Measurements from ENCODE around the gene TANGO6. TPM values are rescaled to one million over a fixed set of nuclear protein-coding genes. Genes with fewer than 3 reads are reported as not detected.
"Not testable (repeated sequence)": the region's sequence is repeated elsewhere in the genome, so short reads cannot be mapped to it uniquely, and the experiment has no call there.

The TANGO6 gene
- total RNA-seq, 2 donors from 2014 or later, result 9.6 to 15.3 TPM

DNA sequence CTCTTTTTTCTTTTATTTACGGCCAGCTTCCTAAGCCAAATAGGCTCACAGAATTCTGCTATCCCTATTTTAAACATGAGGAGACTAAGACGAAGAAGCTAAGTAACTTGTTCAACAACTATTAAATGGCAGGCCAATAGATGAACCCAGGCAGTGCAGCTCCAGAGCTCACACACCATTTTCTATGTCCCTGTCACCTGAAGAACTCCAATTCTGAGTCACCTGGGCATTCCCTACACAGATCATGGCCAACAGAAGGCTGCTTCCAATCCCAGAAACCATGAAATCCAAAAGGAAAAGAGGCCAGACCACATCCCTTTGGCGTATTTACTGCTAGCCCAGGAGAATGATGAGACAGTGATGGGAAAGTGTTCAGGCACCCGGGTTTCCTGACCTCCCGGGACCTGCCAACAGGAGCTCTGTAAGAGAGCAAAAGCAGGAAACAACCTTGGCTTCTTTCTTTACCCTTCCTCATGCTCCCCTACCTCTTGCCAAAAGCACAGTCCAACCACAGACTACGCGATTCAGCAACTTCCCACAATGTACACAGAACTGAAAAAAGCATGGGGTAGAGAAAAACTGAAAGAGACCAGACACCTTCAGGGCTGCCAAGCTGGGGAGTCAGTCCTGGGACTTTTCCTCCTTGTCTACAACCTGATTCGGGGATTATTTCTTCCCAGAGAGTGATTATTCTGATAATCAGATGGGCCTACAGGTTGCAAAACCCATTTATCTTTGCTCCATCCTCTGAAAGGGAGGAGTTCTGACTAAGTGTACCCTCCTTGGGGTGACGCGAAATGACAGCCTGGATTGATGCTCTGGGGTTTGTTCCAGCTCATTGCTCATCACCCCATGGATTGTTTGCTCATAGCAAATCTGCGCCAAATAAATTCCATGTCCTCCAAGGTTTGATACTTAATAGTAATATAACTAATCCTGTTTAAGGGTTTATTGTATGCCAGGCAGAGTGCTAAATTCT, 214.4 kb downstream of the TANGO6 start:
- Mint-ChIP-seq H3K4me1 (peaks cover 20% of the 10 kb centered on the region), H3K27me3 (ENCODE audit: insufficient read depth) (no peaks in the 10 kb centered on the region), H3K27ac (no peak overlapping the region), H3K36me3 (ENCODE audit: low read depth) (no peaks in the 10 kb centered on the region), H3K9me3 (no peaks in the 10 kb centered on the region), H3K4me3 (no peak overlapping the region)
- Histone ChIP-seq H3K27ac (ENCODE audit: low read depth, low read length) (no peak overlapping the region), H3K9me3 (ENCODE audit: control insufficient read depth, low read length) (no peaks in the 10 kb centered on the region), H3K36me3 (ENCODE audit: control insufficient read depth, insufficient read depth, low read length) (no peaks in the 10 kb centered on the region), H3K4me1 (ENCODE audit: control insufficient read depth, insufficient read depth, low read length) (no peaks in the 10 kb centered on the region), H3K9ac (ENCODE audit: extremely low read depth, low read length, poor library complexity, severe bottlenecking) (no peak overlapping the region), H3K4me3 (ENCODE audit: low read length) (no peak overlapping the region), H3K27me3 (ENCODE audit: control insufficient read depth, insufficient read depth, low read length, poor library complexity, severe bottlenecking) (no peaks in the 10 kb centered on the region)
- DNase-seq, result no peak
- WGBS, 2 experiments (ENCODE audit: insufficient coverage in 1 of 2, insufficient read length in 1 of 2), result 84 to 93% methylated on average over 7 to 11 of the region's 11 CpGs
- TF ChIP-seq, protein P1, sequence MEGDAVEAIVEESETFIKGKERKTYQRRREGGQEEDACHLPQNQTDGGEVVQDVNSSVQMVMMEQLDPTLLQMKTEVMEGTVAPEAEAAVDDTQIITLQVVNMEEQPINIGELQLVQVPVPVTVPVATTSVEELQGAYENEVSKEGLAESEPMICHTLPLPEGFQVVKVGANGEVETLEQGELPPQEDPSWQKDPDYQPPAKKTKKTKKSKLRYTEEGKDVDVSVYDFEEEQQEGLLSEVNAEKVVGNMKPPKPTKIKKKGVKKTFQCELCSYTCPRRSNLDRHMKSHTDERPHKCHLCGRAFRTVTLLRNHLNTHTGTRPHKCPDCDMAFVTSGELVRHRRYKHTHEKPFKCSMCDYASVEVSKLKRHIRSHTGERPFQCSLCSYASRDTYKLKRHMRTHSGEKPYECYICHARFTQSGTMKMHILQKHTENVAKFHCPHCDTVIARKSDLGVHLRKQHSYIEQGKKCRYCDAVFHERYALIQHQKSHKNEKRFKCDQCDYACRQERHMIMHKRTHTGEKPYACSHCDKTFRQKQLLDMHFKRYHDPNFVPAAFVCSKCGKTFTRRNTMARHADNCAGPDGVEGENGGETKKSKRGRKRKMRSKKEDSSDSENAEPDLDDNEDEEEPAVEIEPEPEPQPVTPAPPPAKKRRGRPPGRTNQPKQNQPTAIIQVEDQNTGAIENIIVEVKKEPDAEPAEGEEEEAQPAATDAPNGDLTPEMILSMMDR (conservative IDR thresholded peaks at IDR 0.05), result no peak

DNA sequence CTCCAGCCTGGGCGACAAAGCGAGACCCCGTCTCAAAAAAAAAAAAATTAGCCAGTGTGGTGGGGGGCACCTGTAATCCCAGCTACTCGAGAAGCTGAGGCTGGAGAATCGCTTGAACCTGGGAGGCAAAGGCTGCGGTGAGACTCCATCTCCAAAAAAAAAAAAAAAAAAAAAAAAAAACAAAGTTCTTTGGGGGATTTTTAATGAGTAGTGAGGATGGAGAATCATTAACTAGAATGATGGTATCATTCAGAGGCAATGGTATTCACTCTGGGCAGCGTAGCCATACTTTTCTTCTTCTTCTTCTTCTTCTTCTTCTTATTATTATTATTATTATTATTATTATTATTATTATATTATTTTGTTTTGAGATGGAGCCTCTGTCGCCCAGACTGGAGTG, 220.2 kb downstream of the TANGO6 start:
- H3K4me1 ChIP-seq (ENCODE audit: control insufficient read depth, insufficient read depth, low read length); H3K27ac Mint-ChIP-seq; H3K36me3 Mint-ChIP-seq (ENCODE audit: low read depth); H3K27ac ChIP-seq (ENCODE audit: low read depth, low read length); DNase-seq; H3K4me3 Mint-ChIP-seq; H3K9me3 Mint-ChIP-seq; H3K27me3 ChIP-seq (ENCODE audit: control insufficient read depth, insufficient read depth, low read length, poor library complexity, severe bottlenecking); H3K9ac ChIP-seq (ENCODE audit: extremely low read depth, low read length, poor library complexity, severe bottlenecking); H3K9me3 ChIP-seq (ENCODE audit: control insufficient read depth, low read length); H3K36me3 ChIP-seq (ENCODE audit: control insufficient read depth, insufficient read depth, low read length); H3K4me3 ChIP-seq (ENCODE audit: low read length): not testable (repeated sequence)
- Mint-ChIP-seq H3K4me1 (peaks cover 11% of the 10 kb centered on the region), H3K27me3 (ENCODE audit: insufficient read depth) (peaks cover 12% of the 10 kb centered on the region)
- 94 to 100% methylated on average over 3 to 4 of the region's 8 CpGs for WGBS, 2 experiments (ENCODE audit: insufficient coverage in 1 of 2, insufficient read length in 1 of 2)

DNA sequence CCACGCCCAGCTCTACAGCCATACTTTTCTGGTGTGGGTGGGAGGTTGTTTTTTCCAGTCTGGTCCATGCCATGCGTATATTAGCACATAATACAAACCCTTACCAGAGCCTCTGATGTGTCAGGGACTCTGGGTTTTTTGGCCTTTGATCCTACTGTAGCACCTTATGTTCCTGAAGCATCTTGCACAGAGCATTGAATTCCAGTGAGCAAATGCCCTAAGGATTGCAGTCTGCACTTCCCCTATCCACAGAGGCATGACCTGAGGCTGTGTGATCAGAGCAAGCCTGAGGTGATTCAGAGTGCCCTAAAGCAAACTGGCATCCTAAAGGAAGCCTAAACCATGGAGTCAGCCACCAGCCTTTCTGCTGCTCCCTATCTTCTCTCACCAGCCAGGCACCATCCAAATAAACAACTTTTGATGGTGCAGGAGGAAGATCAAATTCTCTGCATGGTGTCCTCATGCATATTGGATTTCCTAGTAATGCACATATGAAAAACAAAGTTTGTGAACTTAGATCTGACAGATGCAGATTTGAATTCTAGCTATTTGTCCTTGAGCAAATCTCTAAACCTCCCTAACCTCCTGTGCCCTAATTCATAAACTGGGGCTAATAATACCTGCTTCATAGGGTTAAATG, 220.9 kb downstream of the TANGO6 start:
- no peak for DNase-seq
- H3K27ac Mint-ChIP-seq, result no peak overlapping the region
- Histone ChIP-seq H3K27me3 (ENCODE audit: control insufficient read depth, insufficient read depth, low read length, poor library complexity, severe bottlenecking) (no peaks in the 10 kb centered on the region), H3K9ac (ENCODE audit: extremely low read depth, low read length, poor library complexity, severe bottlenecking) (no peak overlapping the region), H3K27ac (ENCODE audit: low read depth, low read length) (no peak overlapping the region), H3K36me3 (ENCODE audit: control insufficient read depth, insufficient read depth, low read length) (no peaks in the 10 kb centered on the region), H3K4me1 (ENCODE audit: control insufficient read depth, insufficient read depth, low read length) (peaks cover 4% of the 10 kb centered on the region), H3K4me3 (ENCODE audit: low read length) (no peak overlapping the region), H3K9me3 (ENCODE audit: control insufficient read depth, low read length) (no peaks in the 10 kb centered on the region)
- TF ChIP-seq, protein P1 (conservative IDR thresholded peaks at IDR 0.05), result no peak
- peaks cover 12% of the 10 kb centered on the region for H3K4me1 Mint-ChIP-seq
- peaks cover 2% of the 10 kb centered on the region for H3K36me3 Mint-ChIP-seq (ENCODE audit: low read depth)
- no peak overlapping the region for H3K4me3 Mint-ChIP-seq
- 94% methylated on average over 2 of the region's 2 CpGs; no CpG with 5 or more reads in 1 of the 2 experiments for WGBS, 2 experiments (ENCODE audit: insufficient coverage in 1 of 2, insufficient read length in 1 of 2)
- H3K9me3 Mint-ChIP-seq, result no peaks in the 10 kb centered on the region
- peaks cover 18% of the 10 kb centered on the region for H3K27me3 Mint-ChIP-seq (ENCODE audit: insufficient read depth)
